Activated B cell treated with CpG ODN at 0.5 μM for 24 hours (primary cell): Measurements from ENCODE around the gene P4HB. TPM values are rescaled to one million over a fixed set of nuclear protein-coding genes. Genes with fewer than 3 reads are reported as not detected.

Source experiments
- ATAC-seq: fragments of 200-7000 bp; cut with Tn5 transposase; one replicate; pipeline ENCODE4 v1.10.0; 2021; ENCODE audit warnings: low read depth, mild to moderate bottlenecking, moderate library complexity
- CTCF ChIA-PET: fragments of 350-600 bp; sonication (Branson Sonifier 250); formaldehyde crosslinking; loops from one replicate; lab custom pipeline; 2021; ENCODE audit warnings: antibody characterized with exemption; lab: Charles Lee
- POLR2A ChIA-PET: fragments of 350-600 bp; sonication (Branson Sonifier 250); formaldehyde crosslinking; loops from one replicate; lab custom pipeline; 2021; ENCODE audit warnings: antibody characterized with exemption; lab: Charles Lee
- DNase-seq: peaks from one replicate; pipeline ENCODE4 v3.0.0; 2022
- H3K27ac Mint-ChIP-seq: one replicate; pipeline ENCODE4 v1.8.0; 2020; ENCODE audit warnings: mixed read lengths
- H3K27me3 Mint-ChIP-seq: one replicate; pipeline ENCODE4 v1.8.0; 2021; ENCODE audit warnings: mixed read lengths
- H3K36me3 Mint-ChIP-seq: one replicate; pipeline ENCODE4 v1.8.0; 2021; ENCODE audit warnings: low read depth, mixed read lengths
- H3K4me1 Mint-ChIP-seq: one replicate; pipeline ENCODE4 v1.8.0; 2021; ENCODE audit warnings: mixed read lengths
- H3K4me3 Mint-ChIP-seq: one replicate; pipeline ENCODE4 v1.8.0; 2020; ENCODE audit warnings: mild to moderate bottlenecking, mixed read lengths
- H3K9me3 Mint-ChIP-seq: one replicate; pipeline ENCODE4 v1.8.0; 2020; ENCODE audit warnings: mixed read lengths
- intact Hi-C: fragments of 100-400 bp; cut with micrococcal nuclease; formaldehyde crosslinking; loops from one replicate; pipeline ENCODE4 v1.15.1; 2024
- total RNA-seq: library from RNA; stranded (reverse); gene quantifications from 2 replicates; pipeline ENCODE4 v1.2.3, GENCODE V29; 2022
- TF ChIP-seq, protein P1 (sequence below): fragments of 200-600 bp; IDR thresholded peaks from one replicate; pipeline ENCODE4 v1.8.0; 2022; ENCODE audit warnings: antibody characterized with exemption, mild to moderate bottlenecking

Gene P4HB
- total RNA-seq, 1 donor from 2014 or later: 225 TPM

DNA sequence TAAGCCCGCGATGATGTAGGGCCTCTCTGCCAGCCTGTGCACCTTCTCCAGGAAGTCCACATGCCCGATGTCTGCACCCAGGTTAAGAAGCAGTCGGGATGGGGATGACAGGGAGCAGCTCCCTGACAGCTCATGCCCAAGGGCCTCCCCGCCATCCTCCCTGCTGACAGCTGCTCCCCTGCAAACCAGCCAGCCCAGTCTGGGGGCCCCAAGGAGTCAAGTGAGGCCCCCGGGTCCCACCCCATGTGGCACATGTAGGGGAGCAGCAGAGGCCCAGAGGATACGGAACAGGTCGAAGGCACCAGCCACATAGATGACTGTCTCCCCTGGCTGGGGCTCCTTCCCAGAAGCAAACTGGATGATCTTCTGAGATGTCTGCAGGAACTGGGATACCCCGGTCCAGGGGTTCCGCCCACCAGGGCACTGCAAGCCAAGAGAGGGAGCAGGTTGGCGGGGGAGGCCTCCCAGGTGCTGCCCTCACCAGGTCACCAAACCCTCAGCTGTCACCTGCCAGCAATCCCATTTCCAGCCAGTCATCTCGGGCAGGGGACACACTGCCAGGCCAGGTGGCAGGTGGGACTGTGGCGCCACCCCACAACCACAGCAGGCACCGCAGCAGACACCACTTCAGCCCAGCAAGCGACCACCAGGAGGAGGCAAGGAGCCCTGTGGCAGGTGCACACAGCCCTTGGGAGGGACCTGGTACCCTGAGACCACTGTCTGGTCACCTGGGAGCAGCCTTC, 46.3 kb upstream of the P4HB start:
- POLR2A ChIA-PET: no interaction called here
- TF ChIP-seq, protein P1, sequence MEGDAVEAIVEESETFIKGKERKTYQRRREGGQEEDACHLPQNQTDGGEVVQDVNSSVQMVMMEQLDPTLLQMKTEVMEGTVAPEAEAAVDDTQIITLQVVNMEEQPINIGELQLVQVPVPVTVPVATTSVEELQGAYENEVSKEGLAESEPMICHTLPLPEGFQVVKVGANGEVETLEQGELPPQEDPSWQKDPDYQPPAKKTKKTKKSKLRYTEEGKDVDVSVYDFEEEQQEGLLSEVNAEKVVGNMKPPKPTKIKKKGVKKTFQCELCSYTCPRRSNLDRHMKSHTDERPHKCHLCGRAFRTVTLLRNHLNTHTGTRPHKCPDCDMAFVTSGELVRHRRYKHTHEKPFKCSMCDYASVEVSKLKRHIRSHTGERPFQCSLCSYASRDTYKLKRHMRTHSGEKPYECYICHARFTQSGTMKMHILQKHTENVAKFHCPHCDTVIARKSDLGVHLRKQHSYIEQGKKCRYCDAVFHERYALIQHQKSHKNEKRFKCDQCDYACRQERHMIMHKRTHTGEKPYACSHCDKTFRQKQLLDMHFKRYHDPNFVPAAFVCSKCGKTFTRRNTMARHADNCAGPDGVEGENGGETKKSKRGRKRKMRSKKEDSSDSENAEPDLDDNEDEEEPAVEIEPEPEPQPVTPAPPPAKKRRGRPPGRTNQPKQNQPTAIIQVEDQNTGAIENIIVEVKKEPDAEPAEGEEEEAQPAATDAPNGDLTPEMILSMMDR: no peak
- H3K27ac Mint-ChIP-seq: no peak overlapping the region
- no peak for ATAC-seq
- H3K27me3 Mint-ChIP-seq: no peaks in the 10 kb centered on the region
- peaks cover 19% of the 10 kb centered on the region for H3K36me3 Mint-ChIP-seq
- peaks cover 7% of the 10 kb centered on the region for H3K4me1 Mint-ChIP-seq
- no peak for DNase-seq
- CTCF ChIA-PET: no interaction called here
- H3K4me3 Mint-ChIP-seq: no peak overlapping the region
- intact Hi-C loops: no loop called here
- no peaks in the 10 kb centered on the region for H3K9me3 Mint-ChIP-seq

GRCh38 chr17:81905993-81906392, 45.7 kb upstream of the P4HB start:
- no peak overlapping the region for H3K4me3 Mint-ChIP-seq
- peaks cover 22% of the 10 kb centered on the region for H3K36me3 Mint-ChIP-seq
- H3K9me3 Mint-ChIP-seq: no peaks in the 10 kb centered on the region
- DNase-seq (no peak), ATAC-seq (no peak)
- H3K27ac Mint-ChIP-seq: no peak overlapping the region
- H3K4me1 Mint-ChIP-seq: peaks cover 8% of the 10 kb centered on the region
- CTCF ChIA-PET: no interaction called here
- intact Hi-C loops: no loop called here
- H3K27me3 Mint-ChIP-seq: peaks cover 4% of the 10 kb centered on the region
- POLR2A ChIA-PET: no interaction called here
- TF ChIP-seq, protein P1: no peak

DNA sequence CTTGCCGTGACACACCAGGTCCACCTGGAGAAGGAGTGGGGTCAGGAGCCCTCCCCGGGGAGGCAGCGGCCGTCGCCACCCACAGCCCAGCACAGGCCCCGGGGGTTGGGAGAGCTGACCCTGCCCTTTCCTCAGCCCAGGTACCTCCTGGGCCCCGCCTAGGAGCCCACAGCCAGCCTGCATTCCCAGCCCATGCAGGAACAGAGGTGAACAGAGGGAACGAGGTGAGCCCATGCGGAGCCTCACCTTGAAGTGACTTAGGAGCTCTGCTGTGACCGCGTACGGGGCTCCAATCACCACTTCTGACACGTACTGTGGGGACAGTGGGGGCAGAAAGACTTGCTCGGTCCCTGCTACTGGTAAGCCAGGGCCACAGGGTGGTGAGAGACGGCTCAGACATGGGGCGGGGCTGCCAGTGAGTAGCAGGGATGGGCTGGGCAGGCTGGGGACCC, 45.1 kb upstream of the P4HB start:
- Mint-ChIP-seq H3K36me3 (peaks cover 22% of the 10 kb centered on the region), H3K9me3 (no peaks in the 10 kb centered on the region), H3K4me3 (no peak overlapping the region), H3K27ac (no peak overlapping the region), H3K27me3 (peaks cover 8% of the 10 kb centered on the region), H3K4me1 (peaks cover 8% of the 10 kb centered on the region)
- ChIA-PET POLR2A (no interaction called here), CTCF (no interaction called here)
- intact Hi-C loops: no loop called here
- TF ChIP-seq, protein P1: no peak
- DNase-seq (no peak), ATAC-seq (no peak)

DNA sequence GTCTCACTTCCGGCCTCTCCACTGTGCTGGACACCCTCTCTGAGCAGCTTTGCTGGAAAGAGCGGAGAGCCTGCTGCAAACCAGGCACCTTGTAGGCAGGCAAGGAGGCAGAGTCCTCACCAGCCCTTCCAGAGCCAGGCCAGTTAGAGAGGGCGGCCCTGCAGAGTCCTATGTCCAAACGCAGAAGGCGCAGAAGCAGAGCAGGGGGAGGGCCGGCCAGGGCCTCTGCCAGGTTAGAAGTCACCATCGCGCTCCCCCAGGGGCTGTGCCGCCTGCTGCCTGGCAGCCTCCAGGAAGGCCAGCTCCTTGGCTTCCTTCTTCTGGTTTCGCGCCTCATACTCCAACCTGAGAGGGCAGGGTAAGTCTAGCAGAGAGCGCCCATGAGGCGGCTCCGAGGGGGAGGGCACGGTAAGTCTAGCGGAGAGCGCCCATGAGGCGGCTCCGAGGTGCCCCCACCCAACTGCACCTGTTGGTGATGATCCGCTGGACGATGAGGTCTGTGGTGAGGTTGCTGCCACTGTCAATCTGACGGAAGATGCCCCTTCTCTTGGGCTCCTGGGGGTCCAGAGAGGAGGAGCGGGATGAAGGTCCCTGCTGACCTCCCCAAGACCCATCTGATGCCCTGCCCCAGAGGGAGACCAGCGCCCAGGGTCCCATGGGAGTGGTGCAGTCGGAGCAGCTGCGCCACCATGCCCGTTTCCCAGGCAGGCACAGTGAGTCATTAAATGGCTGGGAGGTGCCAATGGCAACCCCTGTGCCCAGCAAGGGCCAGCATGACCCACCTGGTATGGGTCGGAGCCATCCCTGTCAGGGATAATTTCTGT, 44.5 kb upstream of the P4HB start:
- CTCF ChIA-PET: no interaction called here
- H3K27ac Mint-ChIP-seq: no peak overlapping the region
- DNase-seq: no peak
- intact Hi-C loops: no loop called here
- H3K4me3 Mint-ChIP-seq: no peak overlapping the region
- no peak for ATAC-seq
- POLR2A ChIA-PET: no interaction called here
- H3K9me3 Mint-ChIP-seq: no peaks in the 10 kb centered on the region
- H3K4me1 Mint-ChIP-seq: peaks cover 5% of the 10 kb centered on the region
- TF ChIP-seq, protein P1: no peak
- peaks cover 29% of the 10 kb centered on the region for H3K36me3 Mint-ChIP-seq
- peaks cover 10% of the 10 kb centered on the region for H3K27me3 Mint-ChIP-seq

- intact Hi-C loops: no loop called here
- CTCF ChIA-PET: no interaction called here
- TF ChIP-seq, protein P1: no peak
- ATAC-seq (no peak), DNase-seq (no peak)
- Mint-ChIP-seq H3K9me3 (no peaks in the 10 kb centered on the region), H3K27me3 (peaks cover 10% of the 10 kb centered on the region), H3K36me3 (peaks cover 32% of the 10 kb centered on the region), H3K4me3 (no peak overlapping the region), H3K27ac (no peak overlapping the region), H3K4me1 (peaks cover 5% of the 10 kb centered on the region)
- POLR2A ChIA-PET: no interaction called here
These were observed 43.7 kb upstream of the P4HB start for GRCh38 chr17:81903896-81904599.
